HepG2 (cell line): Measurements from ENCODE around the gene CIAO2A. TPM values are rescaled to one million over a fixed set of nuclear protein-coding genes. Genes with fewer than 3 reads are reported as not detected.

Experiments used
- AKNA ChIP-seq: sonication (generic); formaldehyde crosslinking; IDR thresholded peaks from 2 replicates; pipeline ENCODE4 v1.4.0; 2020; ENCODE audit warnings: missing genetic modification reagents, borderline replicate concordance
- ARNT ChIP-seq: fragments of 450-650 bp; IDR thresholded peaks from 2 replicates; pipeline ENCODE4 v1.6.1; 2017
- ARNT2 ChIP-seq: sonication (generic); formaldehyde crosslinking; IDR thresholded peaks from 2 replicates; pipeline ENCODE4 v1.8.0; 2022; ENCODE audit warnings: mild to moderate bottlenecking, low read depth, missing genetic modification reagents, moderate library complexity
- ATF2 ChIP-seq: sonication (generic); formaldehyde crosslinking; IDR thresholded peaks from 2 replicates; pipeline ENCODE4 v1.4.0; 2020; ENCODE audit warnings: missing genetic modification reagents
- ATF5 ChIP-seq: sonication (generic); formaldehyde crosslinking; IDR thresholded peaks from 2 replicates; pipeline ENCODE4 v1.4.0; 2020; ENCODE audit warnings: mild to moderate bottlenecking, low read depth, missing genetic modification reagents
- CEBPG ChIP-seq: IDR thresholded peaks from 2 replicates; pipeline ENCODE4 v1.6.1; 2016
- HMG20B ChIP-seq: conservative IDR thresholded peaks from 2 replicates; pipeline ENCODE4 v1.6.1; 2016; ENCODE audit warnings: missing genetic modification reagents, missing compliant biosample characterization
- KMT2A ChIP-seq: sonication (generic); formaldehyde crosslinking; IDR thresholded peaks from 2 replicates; pipeline ENCODE4 v1.4.0; 2020; ENCODE audit warnings: missing genetic modification reagents
- TBL1XR1 ChIP-seq: fragments of 150-350 bp; IDR thresholded peaks from 2 replicates; pipeline ENCODE4 v1.6.1; 2014; ENCODE audit warnings: borderline replicate concordance, low read length; ENCODE audit not compliant: partially characterized antibody
- TOPORS ChIP-seq: sonication (generic); formaldehyde crosslinking; IDR thresholded peaks from 2 replicates; pipeline ENCODE4 v1.8.0; 2023; ENCODE audit warnings: mild to moderate bottlenecking, missing genetic modification reagents
- ZNF557 ChIP-seq: sonication (generic); formaldehyde crosslinking; IDR thresholded peaks from 2 replicates; pipeline ENCODE4 v1.4.0; 2020; ENCODE audit warnings: missing genetic modification reagents
- ZNF644 ChIP-seq: IDR thresholded peaks from 2 replicates; pipeline ENCODE4 v1.6.1; 2016; ENCODE audit warnings: low read depth
- ZNF646 ChIP-seq: sonication (generic); formaldehyde crosslinking; IDR thresholded peaks from 2 replicates; pipeline ENCODE4 v1.9.0; 2021; ENCODE audit warnings: mild to moderate bottlenecking, missing genetic modification reagents
- polyA plus RNA-seq, 8 experiments: library from polyadenylated mRNA; depleted of rRNA in 3 of 8; stranded (reverse) in 7 of 8; unstranded in 1 of 8; fragments of >200 nt; fragmentation: Illumina TruSeq in 4 of 8; extraction: Trizol in 4 of 8; gene quantifications; 2 replicates each; pipeline versions ENCODE4 v1.2.1 to v1.2.3, GENCODE V29; 2011 to 2016; ENCODE audit warnings: low read depth in 4 of 8, missing spikeins in 1 of 8, mixed read lengths in 1 of 8; ENCODE audit not compliant: insufficient read depth in 1 of 8
- total RNA-seq, 5 experiments: library from RNA; depleted of rRNA; stranded (reverse); fragments of >200 nt; fragmentation: Illumina TruSeq; extraction: Trizol; gene quantifications; 2 replicates each; pipeline ENCODE4 v1.2.3, GENCODE V29; 2016; ENCODE audit warnings: low read depth in 1 of 5

The CIAO2A gene
- total and polyA plus RNA-seq, 2 of the 13 experiments (the other 11 are each of a cell fraction or from before 2014, with no cell fraction given), result 83.0 to 100 TPM

GRCh38 chr15:64095795-64096667 lies 2.4 kb upstream of the CIAO2A start, which contains the start of gene SNX1 (continued):
- TF ChIP-seq ZNF646 (CRISPR knock-in tag) (no peak), TBL1XR1 (peak; percentile 35), TOPORS (peak; percentile 51; the same call in 1 of the 2 replicates), CEBPG (CRISPR knock-in tag) (peak; percentile 56; the same call in 1 of the 2 replicates), ARNT (no peak), AKNA (no peak), KMT2A (CRISPR knock-in tag) (peak; percentile 92), ZNF557 (CRISPR knock-in tag) (no peak), HMG20B (CRISPR knock-in tag) (0 out of 2 replicates have a peak, but pooled peaks have one; percentile 51), ZNF644 (CRISPR knock-in tag) (0 out of 2 replicates have a peak, but pooled peaks have one; percentile 32), ARNT2 (CRISPR knock-in tag) (peak; percentile 47; the same call in 1 of the 2 replicates), ATF5 (CRISPR knock-in tag) (no peak), ATF2 (peak; percentile 69)
